ENCODE data around the gene GPX1. TPM values are rescaled to one million over a fixed set of nuclear protein-coding genes. Genes with fewer than 3 reads are reported as not detected.
"Not testable (repeated sequence)": the region's sequence is repeated elsewhere in the genome, so short reads cannot be mapped to it uniquely, and the experiment has no call there.

GPX1 gene
- total RNA-seq = 100 to 1,000 TPM; 174 to 209 TPM
- polyA plus RNA-seq = 100 to 1,000 TPM; 316 to 484 TPM
- long read RNA-seq, donor 1, transcript GPX1-202 (2 exons, 1,151 nt) = major isoform, 47 of 51 reads
- long read RNA-seq, donor 1, partial matches to known transcripts = 0 of 51 reads
- long read RNA-seq, donor 1, other reads (novel, unspliced or antisense) = 0 of 51 reads
- long read RNA-seq, donor 2, transcript GPX1-202 (2 exons, 1,151 nt) = major isoform, 39 of 40 reads
- long read RNA-seq, donor 2, partial matches to known transcripts = 0 of 40 reads
- long read RNA-seq, donor 2, other reads (novel, unspliced or antisense) = 0 of 40 reads

GRCh38 chr3:49358217-49358883 is at the start of gene GPX1:
GPX1 (minus strand) TSS chr3:49358353; CDS start chr3:49358278, 75 bp downstream.
- peaks cover 0 to 8% of the 10 kb centered on the region in 2 donors for H3K36me3 ChIP-seq (ENCODE audit: control insufficient read depth in 1 of 2, insufficient read depth in 2 of 2, low read length in 1 of 2)
- DNase-seq (peak; percentile 98), ATAC-seq (ENCODE audit: low FRiP score) (peak; percentile 97)
- intact Hi-C loops (cut with DNase I) = loop anchor here (2.0 to 5.0 kb wide), 2 partner anchors 14 to 54 kb away; partner anchors contain the start of genes RHOA (in 1 of the 2) and TCTA (in 1 of the 2)
- H3K4me3 ChIP-seq (ENCODE audit: low read length in 2 of 2) = peak within 1 kb of the TSS; percentile 39 to 52
- no peaks in the 10 kb centered on the region for H3K27me3 ChIP-seq (ENCODE audit: control insufficient read depth in 1 of 2, insufficient read depth in 2 of 2, low read length in 1 of 2)
- peak within 1 kb of the TSS; percentile 64 to 87 for H3K27ac ChIP-seq (ENCODE audit: low read depth in 1 of 2, low read length in 2 of 2)
- WGBS, 2 donors = 1% methylated on average over 35 to 46 of the region's 46 CpGs
- no peaks in the 10 kb centered on the region for H3K9me3 ChIP-seq (ENCODE audit: control insufficient read depth, low read length)
- no peaks in the 10 kb centered on the region for H3K4me1 ChIP-seq (ENCODE audit: control insufficient read depth in 1 of 2, insufficient read depth in 2 of 2, low read length in 2 of 2)

GRCh38 chr3:49406571-49407565 is 48.7 kb upstream of the GPX1 start:
- H3K9me3 ChIP-seq (ENCODE audit: control insufficient read depth, low read length) = no peaks in the 10 kb centered on the region
- H3K27me3 ChIP-seq (ENCODE audit: control insufficient read depth in 1 of 2, insufficient read depth in 2 of 2, low read length in 1 of 2) = no peaks in the 10 kb centered on the region
- DNase-seq (peak in 1 of 2 donors; percentile 61), ATAC-seq (ENCODE audit: low FRiP score) (no peak)
- no peaks in the 10 kb centered on the region for H3K36me3 ChIP-seq (ENCODE audit: control insufficient read depth in 1 of 2, insufficient read depth in 2 of 2, low read length in 1 of 2)
- 55 to 58% methylated on average over 17 of the region's 17 CpGs for WGBS, 2 donors
- H3K27ac ChIP-seq (ENCODE audit: low read depth in 1 of 2, low read length in 2 of 2) = peak overlapping the region in 1 of 2 donors; percentile 1
- peaks cover 0 to 15% of the 10 kb centered on the region in 2 donors for H3K4me1 ChIP-seq (ENCODE audit: control insufficient read depth in 1 of 2, insufficient read depth in 2 of 2, low read length in 2 of 2)
- intact Hi-C loops (cut with DNase I) = no loop called here
- no peak overlapping the region for H3K4me3 ChIP-seq (ENCODE audit: low read length in 2 of 2)

GRCh38 chr3:49405570-49405969 is 47.4 kb upstream of the GPX1 start:
- H3K4me1 ChIP-seq (ENCODE audit: control insufficient read depth in 1 of 2, insufficient read depth in 2 of 2, low read length in 2 of 2) = peaks cover 0 to 15% of the 10 kb centered on the region in 2 donors
- H3K36me3 ChIP-seq (ENCODE audit: control insufficient read depth in 1 of 2, insufficient read depth in 2 of 2, low read length in 1 of 2); intact Hi-C loops (cut with DNase I); H3K9me3 ChIP-seq (ENCODE audit: control insufficient read depth, low read length); H3K4me3 ChIP-seq (ENCODE audit: low read length in 2 of 2); ATAC-seq (ENCODE audit: low FRiP score); H3K27me3 ChIP-seq (ENCODE audit: control insufficient read depth in 1 of 2, insufficient read depth in 2 of 2, low read length in 1 of 2): not testable (repeated sequence)
- WGBS, 2 donors = 9 to 11% methylated on average over 9 of the region's 9 CpGs
- DNase-seq = peak in 1 of 2 donors; percentile 33
- H3K27ac ChIP-seq (ENCODE audit: low read depth in 1 of 2, low read length in 2 of 2) = peak overlapping the region in 1 of 2 donors; percentile 33

- no peak for DNase-seq
- H3K36me3 ChIP-seq (ENCODE audit: control insufficient read depth in 1 of 2, insufficient read depth in 2 of 2, low read length in 1 of 2) = no peaks in the 10 kb centered on the region
- intact Hi-C loops (cut with DNase I) = loop anchor here in 1 of 2 donors (2.0 kb wide), 1 partner anchor 19 kb away; no protein-coding TSS in a partner anchor
- 85 to 95% methylated on average over 5 of the region's 5 CpGs for WGBS, 2 donors
- H3K4me3 ChIP-seq (ENCODE audit: low read length in 2 of 2) = no peak overlapping the region
- H3K4me1 ChIP-seq (ENCODE audit: control insufficient read depth in 1 of 2, insufficient read depth in 2 of 2, low read length in 2 of 2) = peaks cover 0 to 4% of the 10 kb centered on the region in 2 donors
- no peaks in the 10 kb centered on the region for H3K9me3 ChIP-seq (ENCODE audit: control insufficient read depth, low read length)
- no peaks in the 10 kb centered on the region for H3K27me3 ChIP-seq (ENCODE audit: control insufficient read depth in 1 of 2, insufficient read depth in 2 of 2, low read length in 1 of 2)
- H3K27ac ChIP-seq (ENCODE audit: low read depth in 1 of 2, low read length in 2 of 2) = no peak overlapping the region
- ATAC-seq (ENCODE audit: low FRiP score) = no peak
Observed at GRCh38 chr3:49403891-49404290, 45.7 kb upstream of the GPX1 start.

- Histone ChIP-seq H3K4me1 (ENCODE audit: control insufficient read depth in 1 of 2, insufficient read depth in 2 of 2, low read length in 2 of 2) (peaks cover 0 to 4% of the 10 kb centered on the region in 2 donors), H3K27ac (ENCODE audit: low read depth in 1 of 2, low read length in 2 of 2) (no peak overlapping the region), H3K4me3 (ENCODE audit: low read length in 2 of 2) (no peak overlapping the region), H3K9me3 (ENCODE audit: control insufficient read depth, low read length) (no peaks in the 10 kb centered on the region), H3K36me3 (ENCODE audit: control insufficient read depth in 1 of 2, insufficient read depth in 2 of 2, low read length in 1 of 2) (no peaks in the 10 kb centered on the region), H3K27me3 (ENCODE audit: control insufficient read depth in 1 of 2, insufficient read depth in 2 of 2, low read length in 1 of 2) (no peaks in the 10 kb centered on the region)
- DNase-seq (no peak), ATAC-seq (ENCODE audit: low FRiP score) (no peak)
- intact Hi-C loops (cut with DNase I) = loop anchor here in 1 of 2 donors (2.0 kb wide), 1 partner anchor 17 kb away; no protein-coding TSS in a partner anchor
- 66 to 70% methylated on average over 2 of the region's 2 CpGs for WGBS, 2 donors
Observed at GRCh38 chr3:49401766-49402165, 43.6 kb upstream of the GPX1 start.

GRCh38 chr3:49399461-49399860 is 41.3 kb upstream of the GPX1 start:
- WGBS, 2 donors = 90 to 95% methylated on average over 3 of the region's 3 CpGs
- Histone ChIP-seq H3K9me3 (ENCODE audit: control insufficient read depth, low read length) (no peaks in the 10 kb centered on the region), H3K4me3 (ENCODE audit: low read length in 2 of 2) (no peak overlapping the region), H3K27ac (ENCODE audit: low read depth in 1 of 2, low read length in 2 of 2) (no peak overlapping the region), H3K36me3 (ENCODE audit: control insufficient read depth in 1 of 2, insufficient read depth in 2 of 2, low read length in 1 of 2) (no peaks in the 10 kb centered on the region), H3K4me1 (ENCODE audit: control insufficient read depth in 1 of 2, insufficient read depth in 2 of 2, low read length in 2 of 2) (no peaks in the 10 kb centered on the region), H3K27me3 (ENCODE audit: control insufficient read depth in 1 of 2, insufficient read depth in 2 of 2, low read length in 1 of 2) (no peaks in the 10 kb centered on the region)
- ATAC-seq (ENCODE audit: low FRiP score) (no peak), DNase-seq (peak in 1 of 2 donors; percentile 46)
- intact Hi-C loops (cut with DNase I) = loop anchor here in 1 of 2 donors (5.0 kb wide), 1 partner anchor 37 kb away; no protein-coding TSS in a partner anchor

- Histone ChIP-seq H3K36me3 (ENCODE audit: control insufficient read depth in 1 of 2, insufficient read depth in 2 of 2, low read length in 1 of 2) (no peaks in the 10 kb centered on the region), H3K4me3 (ENCODE audit: low read length in 2 of 2) (no peak overlapping the region), H3K27me3 (ENCODE audit: control insufficient read depth in 1 of 2, insufficient read depth in 2 of 2, low read length in 1 of 2) (no peaks in the 10 kb centered on the region), H3K27ac (ENCODE audit: low read depth in 1 of 2, low read length in 2 of 2) (peak overlapping the region in 1 of 2 donors; percentile 23), H3K4me1 (ENCODE audit: control insufficient read depth in 1 of 2, insufficient read depth in 2 of 2, low read length in 2 of 2) (peaks cover 0 to 3% of the 10 kb centered on the region in 2 donors), H3K9me3 (ENCODE audit: control insufficient read depth, low read length) (no peaks in the 10 kb centered on the region)
- intact Hi-C loops (cut with DNase I) = loop anchor here in 1 of 2 donors (5.0 kb wide), 1 partner anchor 35 kb away; no protein-coding TSS in a partner anchor
- no peak for DNase-seq
- WGBS, 2 donors = 13 to 18% methylated on average over 4 of the region's 4 CpGs
- ATAC-seq (ENCODE audit: low FRiP score) = peak; percentile 69
Observed at GRCh38 chr3:49397470-49397869, 39.3 kb upstream of the GPX1 start.

GRCh38 chr3:49391310-49391709 is 33.2 kb upstream of the GPX1 start:
- H3K4me3 ChIP-seq (ENCODE audit: low read length in 2 of 2); intact Hi-C loops (cut with DNase I); H3K9me3 ChIP-seq (ENCODE audit: control insufficient read depth, low read length); H3K27ac ChIP-seq (ENCODE audit: low read depth in 1 of 2, low read length in 2 of 2); H3K36me3 ChIP-seq (ENCODE audit: control insufficient read depth in 1 of 2, insufficient read depth in 2 of 2, low read length in 1 of 2); H3K4me1 ChIP-seq (ENCODE audit: control insufficient read depth in 1 of 2, insufficient read depth in 2 of 2, low read length in 2 of 2); H3K27me3 ChIP-seq (ENCODE audit: control insufficient read depth in 1 of 2, insufficient read depth in 2 of 2, low read length in 1 of 2); ATAC-seq (ENCODE audit: low FRiP score): not testable (repeated sequence)
- WGBS, 2 donors = 83% methylated on average over 10 of the region's 10 CpGs
- DNase-seq = peak in 1 of 2 donors; percentile 12
